Measurements from ENCODE around the gene FAM227B. TPM values are rescaled to one million over a fixed set of nuclear protein-coding genes. Genes with fewer than 3 reads are reported as not detected.

FAM227B gene
- total and polyA plus RNA-seq, 2 of the 13 experiments (the other 11 are each of a cell fraction or from before 2014, with no cell fraction given): 1.9 to 2.6 TPM

DNA sequence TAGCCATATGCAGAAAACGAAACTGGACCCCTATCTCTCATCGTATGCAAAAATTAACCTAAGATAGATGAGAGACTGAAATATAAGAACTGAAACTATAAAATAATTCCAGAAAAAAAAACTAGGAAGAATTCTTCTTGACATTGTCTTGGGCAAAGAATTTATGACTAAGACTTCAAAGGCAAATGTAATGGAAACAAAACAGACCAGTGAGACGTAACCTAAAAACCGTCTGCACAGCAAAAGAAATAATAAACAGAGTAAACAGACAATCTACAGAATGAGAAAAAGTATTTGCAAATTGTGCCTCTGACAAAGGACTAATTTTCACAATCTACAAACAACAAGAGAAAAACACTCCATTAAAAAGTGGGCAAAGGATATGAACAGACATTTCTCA is 92.3 kb downstream of the FAM227B start (continued):
- TF ChIP-seq, protein P1, sequence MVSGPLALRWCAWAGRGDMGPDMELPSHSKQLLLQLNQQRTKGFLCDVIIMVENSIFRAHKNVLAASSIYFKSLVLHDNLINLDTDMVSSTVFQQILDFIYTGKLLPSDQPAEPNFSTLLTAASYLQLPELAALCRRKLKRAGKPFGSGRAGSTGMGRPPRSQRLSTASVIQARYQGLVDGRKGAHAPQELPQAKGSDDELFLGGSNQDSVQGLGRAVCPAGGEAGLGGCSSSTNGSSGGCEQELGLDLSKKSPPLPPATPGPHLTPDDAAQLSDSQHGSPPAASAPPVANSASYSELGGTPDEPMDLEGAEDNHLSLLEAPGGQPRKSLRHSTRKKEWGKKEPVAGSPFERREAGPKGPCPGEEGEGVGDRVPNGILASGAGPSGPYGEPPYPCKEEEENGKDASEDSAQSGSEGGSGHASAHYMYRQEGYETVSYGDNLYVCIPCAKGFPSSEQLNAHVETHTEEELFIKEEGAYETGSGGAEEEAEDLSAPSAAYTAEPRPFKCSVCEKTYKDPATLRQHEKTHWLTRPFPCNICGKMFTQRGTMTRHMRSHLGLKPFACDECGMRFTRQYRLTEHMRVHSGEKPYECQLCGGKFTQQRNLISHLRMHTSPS (CRISPR knock-in tag; IDR thresholded peaks at IDR 0.05; ENCODE audit: low read depth): no peak
- TF ChIP-seq PCBP1 (IDR thresholded peaks at IDR 0.05; ENCODE audit: borderline replicate concordance, low read depth, low read length): no peak
- no peak for TF ChIP-seq TBL1XR1 (IDR thresholded peaks at IDR 0.05; ENCODE audit: borderline replicate concordance, low read length, partially characterized antibody)
- TF ChIP-seq THRA (CRISPR knock-in tag; IDR thresholded peaks at IDR 0.05; ENCODE audit: borderline replicate concordance): no peak
- no peak for TF ChIP-seq ZC3H13 (CRISPR knock-in tag; IDR thresholded peaks at IDR 0.05)
- TF ChIP-seq, protein P2, sequence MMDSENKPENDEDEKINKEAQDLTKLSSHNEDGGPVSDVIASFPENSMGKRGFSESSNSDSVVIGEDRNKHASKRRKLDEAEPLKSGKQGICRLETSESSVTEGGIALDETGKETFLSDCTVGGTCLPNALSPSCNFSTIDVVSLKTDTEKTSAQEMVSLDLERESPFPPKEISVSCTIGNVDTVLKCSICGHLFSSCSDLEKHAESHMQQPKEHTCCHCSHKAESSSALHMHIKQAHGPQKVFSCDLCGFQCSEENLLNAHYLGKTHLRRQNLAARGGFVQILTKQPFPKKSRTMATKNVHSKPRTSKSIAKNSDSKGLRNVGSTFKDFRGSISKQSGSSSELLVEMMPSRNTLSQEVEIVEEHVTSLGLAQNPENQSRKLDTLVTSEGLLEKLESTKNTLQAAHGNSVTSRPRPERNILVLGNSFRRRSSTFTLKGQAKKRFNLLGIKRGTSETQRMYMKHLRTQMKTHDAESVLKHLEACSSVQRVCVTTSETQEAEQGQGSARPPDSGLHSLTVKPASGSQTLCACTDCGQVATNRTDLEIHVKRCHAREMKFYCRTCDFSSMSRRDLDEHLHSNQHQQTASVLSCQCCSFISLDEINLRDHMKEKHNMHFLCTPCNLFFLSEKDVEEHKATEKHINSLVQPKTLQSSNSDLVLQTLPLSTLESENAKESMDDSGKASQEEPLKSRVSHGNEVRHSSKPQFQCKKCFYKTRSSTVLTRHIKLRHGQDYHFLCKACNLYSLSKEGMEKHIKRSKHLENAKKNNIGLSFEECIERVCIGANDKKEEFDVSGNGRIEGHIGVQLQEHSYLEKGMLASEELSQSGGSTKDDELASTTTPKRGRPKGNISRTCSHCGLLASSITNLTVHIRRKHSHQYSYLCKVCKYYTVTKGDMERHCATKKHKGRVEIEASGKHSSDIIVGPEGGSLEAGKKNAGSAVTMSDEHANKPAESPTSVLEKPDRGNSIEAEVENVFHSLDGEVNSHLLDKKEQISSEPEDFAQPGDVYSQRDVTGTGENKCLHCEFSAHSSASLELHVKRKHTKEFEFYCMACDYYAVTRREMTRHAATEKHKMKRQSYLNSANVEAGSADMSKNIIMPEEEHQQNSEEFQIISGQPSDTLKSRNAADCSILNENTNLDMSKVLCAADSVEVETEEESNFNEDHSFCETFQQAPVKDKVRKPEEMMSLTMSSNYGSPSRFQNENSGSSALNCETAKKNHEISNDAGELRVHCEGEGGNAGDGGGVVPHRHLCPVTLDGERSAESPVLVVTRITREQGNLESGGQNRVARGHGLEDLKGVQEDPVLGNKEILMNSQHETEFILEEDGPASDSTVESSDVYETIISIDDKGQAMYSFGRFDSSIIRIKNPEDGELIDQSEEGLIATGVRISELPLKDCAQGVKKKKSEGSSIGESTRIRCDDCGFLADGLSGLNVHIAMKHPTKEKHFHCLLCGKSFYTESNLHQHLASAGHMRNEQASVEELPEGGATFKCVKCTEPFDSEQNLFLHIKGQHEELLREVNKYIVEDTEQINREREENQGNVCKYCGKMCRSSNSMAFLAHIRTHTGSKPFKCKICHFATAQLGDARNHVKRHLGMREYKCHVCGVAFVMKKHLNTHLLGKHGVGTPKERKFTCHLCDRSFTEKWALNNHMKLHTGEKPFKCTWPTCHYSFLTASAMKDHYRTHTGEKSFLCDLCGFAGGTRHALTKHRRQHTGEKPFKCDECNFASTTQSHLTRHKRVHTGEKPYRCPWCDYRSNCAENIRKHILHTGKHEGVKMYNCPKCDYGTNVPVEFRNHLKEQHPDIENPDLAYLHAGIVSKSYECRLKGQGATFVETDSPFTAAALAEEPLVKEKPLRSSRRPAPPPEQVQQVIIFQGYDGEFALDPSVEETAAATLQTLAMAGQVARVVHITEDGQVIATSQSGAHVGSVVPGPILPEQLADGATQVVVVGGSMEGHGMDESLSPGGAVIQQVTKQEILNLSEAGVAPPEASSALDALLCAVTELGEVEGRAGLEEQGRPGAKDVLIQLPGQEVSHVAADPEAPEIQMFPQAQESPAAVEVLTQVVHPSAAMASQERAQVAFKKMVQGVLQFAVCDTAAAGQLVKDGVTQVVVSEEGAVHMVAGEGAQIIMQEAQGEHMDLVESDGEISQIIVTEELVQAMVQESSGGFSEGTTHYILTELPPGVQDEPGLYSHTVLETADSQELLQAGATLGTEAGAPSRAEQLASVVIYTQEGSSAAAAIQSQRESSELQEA (CRISPR knock-in tag; IDR thresholded peaks at IDR 0.05; ENCODE audit: not compliant biosample characterization): no peak
- no peak for TF ChIP-seq CAMTA2 (CRISPR knock-in tag; IDR thresholded peaks at IDR 0.05; ENCODE audit: borderline replicate concordance)

All from HepG2 (cell line).